Measurements from ENCODE around the gene HCN1.
"Not testable (repeated sequence)": the region's sequence is repeated elsewhere in the genome, so short reads cannot be mapped to it uniquely, and the experiment has no call there.

The HCN1 gene

GRCh38 chr5:45312627-45313026, 383.6 kb downstream of the HCN1 start:
- not testable (repeated sequence) for H3K9me3 ChIP-seq (ENCODE audit: control insufficient read depth, low read length); H3K27ac ChIP-seq (ENCODE audit: low read depth, low read length, severe bottlenecking); H3K4me3 ChIP-seq (ENCODE audit: extremely low read depth, insufficient read depth, low read length, poor library complexity, severe bottlenecking); H3K4me1 ChIP-seq (ENCODE audit: control insufficient read depth, insufficient read depth, low read length, poor library complexity, severe bottlenecking); H3K36me3 ChIP-seq (ENCODE audit: control insufficient read depth, insufficient read depth, low read length)
- 76 to 89% methylated on average over 4 to 5 of the region's 8 CpGs for WGBS, 2 experiments (ENCODE audit: insufficient coverage in 2 of 2)

DNA sequence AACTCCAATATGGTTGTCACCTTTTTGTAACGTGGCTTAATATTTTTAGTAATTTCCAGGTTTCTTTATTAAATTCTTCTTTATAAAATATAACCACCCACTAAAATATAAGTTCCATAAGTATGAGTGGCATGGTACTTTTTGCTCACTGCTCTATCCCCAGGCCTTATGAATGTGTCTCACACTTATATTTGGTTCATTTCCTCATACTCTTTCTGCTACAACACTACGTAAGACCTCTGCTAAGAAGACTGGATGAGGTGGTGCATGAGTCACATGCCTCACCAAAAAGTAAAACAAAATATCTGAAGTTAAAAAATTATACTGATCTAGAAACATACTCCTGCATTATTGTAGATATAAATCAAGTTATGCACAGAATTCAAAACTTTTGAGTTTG, 400.9 kb downstream of the HCN1 start:
- Histone ChIP-seq H3K4me1 (ENCODE audit: control insufficient read depth, insufficient read depth, low read length, poor library complexity, severe bottlenecking) (no peaks in the 10 kb centered on the region), H3K4me3 (ENCODE audit: extremely low read depth, insufficient read depth, low read length, poor library complexity, severe bottlenecking) (no peak overlapping the region), H3K27ac (ENCODE audit: low read depth, low read length, severe bottlenecking) (no peak overlapping the region), H3K9me3 (ENCODE audit: control insufficient read depth, low read length) (no peaks in the 10 kb centered on the region), H3K36me3 (ENCODE audit: control insufficient read depth, insufficient read depth, low read length) (no peaks in the 10 kb centered on the region)
- WGBS, 2 experiments (ENCODE audit: insufficient coverage in 2 of 2) = no CpG with 5 or more reads among the region's 2 CpGs

DNA sequence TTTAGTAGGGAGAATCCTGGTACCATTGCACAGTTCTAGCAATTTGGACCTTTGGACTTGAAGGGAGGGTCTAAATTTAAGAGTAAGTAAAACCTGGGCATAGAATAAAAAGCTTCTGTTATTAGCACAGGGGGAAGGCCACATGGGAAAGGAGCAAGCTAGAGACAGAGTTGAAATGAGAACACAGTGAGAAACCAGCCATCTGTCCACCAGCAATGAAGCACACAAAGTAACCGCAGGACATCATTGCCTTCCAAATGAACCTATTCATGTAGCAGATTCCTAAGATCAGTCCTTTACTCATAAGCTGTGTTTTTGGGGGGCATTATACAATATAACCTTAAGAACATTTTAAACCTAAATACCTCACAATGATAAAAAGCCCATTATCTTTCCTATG, 407.4 kb downstream of the HCN1 start:
- 60 to 100% methylated on average over 1 of the region's 1 CpG for WGBS, 2 experiments (ENCODE audit: insufficient coverage in 2 of 2)
- Histone ChIP-seq H3K36me3 (ENCODE audit: control insufficient read depth, insufficient read depth, low read length) (no peaks in the 10 kb centered on the region), H3K4me3 (ENCODE audit: extremely low read depth, insufficient read depth, low read length, poor library complexity, severe bottlenecking) (no peak overlapping the region), H3K9me3 (ENCODE audit: control insufficient read depth, low read length) (no peaks in the 10 kb centered on the region), H3K4me1 (ENCODE audit: control insufficient read depth, insufficient read depth, low read length, poor library complexity, severe bottlenecking) (no peaks in the 10 kb centered on the region), H3K27ac (ENCODE audit: low read depth, low read length, severe bottlenecking) (no peak overlapping the region)

DNA sequence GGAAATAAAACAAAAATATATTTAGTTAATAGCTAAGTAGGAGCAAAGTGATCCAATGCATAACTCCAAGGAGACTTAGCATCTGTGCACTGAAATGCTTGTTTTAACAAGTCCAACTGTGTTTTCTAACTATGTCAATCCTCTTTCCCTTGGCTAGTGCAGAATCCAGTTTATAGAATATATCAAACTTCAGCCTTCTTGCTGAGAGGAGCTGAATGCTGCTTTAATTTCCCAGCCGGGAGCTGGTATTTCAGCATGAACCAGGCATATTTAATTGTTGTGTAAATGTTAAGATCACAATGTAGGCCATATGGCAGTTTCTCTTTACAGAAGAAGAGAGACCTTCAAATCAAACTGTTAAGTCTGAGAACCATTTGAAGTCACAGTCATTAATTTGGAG, 411.7 kb downstream of the HCN1 start:
- Histone ChIP-seq H3K4me1 (ENCODE audit: control insufficient read depth, insufficient read depth, low read length, poor library complexity, severe bottlenecking) (no peaks in the 10 kb centered on the region), H3K9me3 (ENCODE audit: control insufficient read depth, low read length) (no peaks in the 10 kb centered on the region), H3K36me3 (ENCODE audit: control insufficient read depth, insufficient read depth, low read length) (no peaks in the 10 kb centered on the region), H3K27ac (ENCODE audit: low read depth, low read length, severe bottlenecking) (no peak overlapping the region), H3K4me3 (ENCODE audit: extremely low read depth, insufficient read depth, low read length, poor library complexity, severe bottlenecking) (no peak overlapping the region)
- 100% methylated on average over 1 of the region's 1 CpG; no CpG with 5 or more reads in 1 of the 2 experiments for WGBS, 2 experiments (ENCODE audit: insufficient coverage in 2 of 2)

GRCh38 chr5:45281081-45281480, 415.1 kb downstream of the HCN1 start:
- H3K4me1 ChIP-seq (ENCODE audit: control insufficient read depth, insufficient read depth, low read length, poor library complexity, severe bottlenecking) = peaks cover 10% of the 10 kb centered on the region
- H3K9me3 ChIP-seq (ENCODE audit: control insufficient read depth, low read length) = no peaks in the 10 kb centered on the region
- 100% methylated on average over 1 of the region's 2 CpGs; no CpG with 5 or more reads in 1 of the 2 experiments for WGBS, 2 experiments (ENCODE audit: insufficient coverage in 2 of 2)
- no peak overlapping the region for H3K4me3 ChIP-seq (ENCODE audit: extremely low read depth, insufficient read depth, low read length, poor library complexity, severe bottlenecking)
- H3K36me3 ChIP-seq (ENCODE audit: control insufficient read depth, insufficient read depth, low read length) = no peaks in the 10 kb centered on the region
- no peak overlapping the region for H3K27ac ChIP-seq (ENCODE audit: low read depth, low read length, severe bottlenecking)

GRCh38 chr5:45279109-45279508, 417.1 kb downstream of the HCN1 start:
- Histone ChIP-seq H3K36me3 (ENCODE audit: control insufficient read depth, insufficient read depth, low read length) (no peaks in the 10 kb centered on the region), H3K9me3 (ENCODE audit: control insufficient read depth, low read length) (no peaks in the 10 kb centered on the region), H3K4me3 (ENCODE audit: extremely low read depth, insufficient read depth, low read length, poor library complexity, severe bottlenecking) (no peak overlapping the region), H3K4me1 (ENCODE audit: control insufficient read depth, insufficient read depth, low read length, poor library complexity, severe bottlenecking) (peaks cover 10% of the 10 kb centered on the region), H3K27ac (ENCODE audit: low read depth, low read length, severe bottlenecking) (no peak overlapping the region)
- no CpG with 5 or more reads among the region's 1 CpG for WGBS, 2 experiments (ENCODE audit: insufficient coverage in 2 of 2)

DNA sequence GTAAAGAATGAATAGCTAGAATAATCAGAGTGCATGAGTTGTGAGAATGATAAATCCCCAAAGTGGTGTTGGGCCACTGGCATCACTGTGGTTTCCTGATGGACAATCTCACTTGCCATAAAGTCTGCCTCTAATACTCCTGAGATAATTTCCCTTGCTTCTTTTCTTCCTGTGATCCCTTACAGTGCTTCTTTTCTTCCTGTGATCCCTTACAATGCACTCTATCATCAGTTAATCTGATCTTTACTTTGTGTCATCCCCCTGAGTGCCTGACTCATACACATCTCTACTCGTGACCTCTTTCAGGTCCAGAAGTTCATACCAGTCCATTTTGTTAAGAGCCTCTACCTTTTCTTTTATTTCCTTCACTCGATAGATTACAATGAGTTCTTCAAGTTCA, 418.3 kb downstream of the HCN1 start:
- WGBS, 2 experiments (ENCODE audit: insufficient coverage in 2 of 2) = 11% methylated on average over 1 of the region's 2 CpGs; no CpG with 5 or more reads in 1 of the 2 experiments
- peak overlapping the region; percentile 24 for H3K27ac ChIP-seq (ENCODE audit: low read depth, low read length, severe bottlenecking)
- peaks cover 10% of the 10 kb centered on the region for H3K4me1 ChIP-seq (ENCODE audit: control insufficient read depth, insufficient read depth, low read length, poor library complexity, severe bottlenecking)

GRCh38 chr5:45274241-45274640, 421.9 kb downstream of the HCN1 start:
- no peak overlapping the region for H3K27ac ChIP-seq (ENCODE audit: low read depth, low read length, severe bottlenecking)
- no peak overlapping the region for H3K4me3 ChIP-seq (ENCODE audit: extremely low read depth, insufficient read depth, low read length, poor library complexity, severe bottlenecking)
- peaks cover 10% of the 10 kb centered on the region for H3K4me1 ChIP-seq (ENCODE audit: control insufficient read depth, insufficient read depth, low read length, poor library complexity, severe bottlenecking)
- no peaks in the 10 kb centered on the region for H3K36me3 ChIP-seq (ENCODE audit: control insufficient read depth, insufficient read depth, low read length)
- no peaks in the 10 kb centered on the region for H3K9me3 ChIP-seq (ENCODE audit: control insufficient read depth, low read length)
- no CpG with 5 or more reads among the region's 2 CpGs for WGBS, 2 experiments (ENCODE audit: insufficient coverage in 2 of 2)

More for the DNA sequence above, 418.3 kb downstream of the HCN1 start:
- Histone ChIP-seq H3K36me3 (ENCODE audit: control insufficient read depth, insufficient read depth, low read length) (no peaks in the 10 kb centered on the region), H3K9me3 (ENCODE audit: control insufficient read depth, low read length) (no peaks in the 10 kb centered on the region), H3K4me3 (ENCODE audit: extremely low read depth, insufficient read depth, low read length, poor library complexity, severe bottlenecking) (no peak overlapping the region)

GRCh38 chr5:45271626-45272025, 424.6 kb downstream of the HCN1 start:
- no peaks in the 10 kb centered on the region for H3K36me3 ChIP-seq (ENCODE audit: control insufficient read depth, insufficient read depth, low read length)
- H3K4me3 ChIP-seq (ENCODE audit: extremely low read depth, insufficient read depth, low read length, poor library complexity, severe bottlenecking) = no peak overlapping the region
- no peak overlapping the region for H3K27ac ChIP-seq (ENCODE audit: low read depth, low read length, severe bottlenecking)
- no CpG with 5 or more reads among the region's 1 CpG for WGBS, 2 experiments (ENCODE audit: insufficient coverage in 2 of 2)
- H3K4me1 ChIP-seq (ENCODE audit: control insufficient read depth, insufficient read depth, low read length, poor library complexity, severe bottlenecking) = no peaks in the 10 kb centered on the region
- H3K9me3 ChIP-seq (ENCODE audit: control insufficient read depth, low read length) = no peaks in the 10 kb centered on the region

DNA sequence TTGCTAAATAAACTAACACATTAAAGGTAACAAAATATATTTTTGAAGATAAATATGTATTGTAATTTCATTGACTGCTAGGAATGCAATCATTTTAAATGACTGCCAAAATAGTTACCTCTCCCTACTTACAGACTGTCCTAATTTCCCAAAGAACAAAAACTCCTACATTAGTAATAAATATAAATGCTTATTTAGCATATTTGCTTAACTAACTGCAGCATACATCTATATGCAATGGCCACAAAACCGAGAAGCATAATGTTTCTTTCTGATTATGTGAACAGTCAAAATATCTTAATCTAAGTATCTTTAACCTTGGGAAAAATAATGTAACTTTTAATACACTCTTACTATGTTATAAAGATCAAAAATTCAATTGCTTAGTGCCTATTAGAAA, 431.7 kb downstream of the HCN1 start:
- WGBS, 2 experiments (ENCODE audit: insufficient coverage in 2 of 2) = no CpG with 5 or more reads among the region's 1 CpG

GRCh38 chr5:45262061-45262590, 434.1 kb downstream of the HCN1 start:
- Histone ChIP-seq H3K4me1 (ENCODE audit: control insufficient read depth, insufficient read depth, low read length, poor library complexity, severe bottlenecking) (no peaks in the 10 kb centered on the region), H3K27ac (ENCODE audit: low read depth, low read length, severe bottlenecking) (no peak overlapping the region)

More for the DNA sequence above, 431.7 kb downstream of the HCN1 start:
- Histone ChIP-seq H3K27ac (ENCODE audit: low read depth, low read length, severe bottlenecking) (no peak overlapping the region), H3K9me3 (ENCODE audit: control insufficient read depth, low read length) (no peaks in the 10 kb centered on the region), H3K4me1 (ENCODE audit: control insufficient read depth, insufficient read depth, low read length, poor library complexity, severe bottlenecking) (no peaks in the 10 kb centered on the region), H3K36me3 (ENCODE audit: control insufficient read depth, insufficient read depth, low read length) (no peaks in the 10 kb centered on the region), H3K4me3 (ENCODE audit: extremely low read depth, insufficient read depth, low read length, poor library complexity, severe bottlenecking) (no peak overlapping the region)

More at GRCh38 chr5:45262061-45262590, 434.1 kb downstream of the HCN1 start:
- Histone ChIP-seq H3K4me3 (ENCODE audit: extremely low read depth, insufficient read depth, low read length, poor library complexity, severe bottlenecking) (no peak overlapping the region), H3K36me3 (ENCODE audit: control insufficient read depth, insufficient read depth, low read length) (no peaks in the 10 kb centered on the region), H3K9me3 (ENCODE audit: control insufficient read depth, low read length) (no peaks in the 10 kb centered on the region)
- WGBS, 2 experiments (ENCODE audit: insufficient coverage in 2 of 2) = 94 to 95% methylated on average over 25 to 29 of the region's 29 CpGs

Data from mesodermal cell (in vitro differentiated cells).